Measurements from ENCODE around the gene ARSJ.
"Not testable (repeated sequence)": the region's sequence is repeated elsewhere in the genome, so short reads cannot be mapped to it uniquely, and the experiment has no call there.

ARSJ gene

GRCh38 chr4:113979148-113979904, at the start of gene ARSJ:
TSS of gene ARSJ (minus strand) at chr4:113979647. CDS start at chr4:113978834, 813 bp downstream.
- DNase-seq (ENCODE audit: low read depth in 2 of 2) = no peak

- no peak for DNase-seq (ENCODE audit: low read depth in 2 of 2)
Measured at GRCh38 chr4:114028071-114028470, 48.6 kb upstream of the ARSJ start.

- no peak for DNase-seq (ENCODE audit: low read depth in 2 of 2)
Measured at GRCh38 chr4:114027596-114027995, 48.1 kb upstream of the ARSJ start.

- DNase-seq (ENCODE audit: low read depth in 2 of 2) = no peak
Measured at GRCh38 chr4:114026447-114026846, 47.0 kb upstream of the ARSJ start.

- no peak for DNase-seq (ENCODE audit: low read depth in 2 of 2)
Measured at GRCh38 chr4:114025176-114025777, 45.8 kb upstream of the ARSJ start.

- no peak for DNase-seq (ENCODE audit: low read depth in 2 of 2)
Measured at GRCh38 chr4:114021451-114021850, 42.0 kb upstream of the ARSJ start.

GRCh38 chr4:114019969-114020358, 40.5 kb upstream of the ARSJ start:
- no peak for DNase-seq (ENCODE audit: low read depth in 2 of 2)

GRCh38 chr4:114019276-114019968, 40.0 kb upstream of the ARSJ start:
- DNase-seq (ENCODE audit: low read depth in 2 of 2) = no peak

GRCh38 chr4:114017120-114017917, 37.9 kb upstream of the ARSJ start:
- no peak for DNase-seq (ENCODE audit: low read depth in 2 of 2)

GRCh38 chr4:114015444-114015899, 36.0 kb upstream of the ARSJ start:
- no peak for DNase-seq (ENCODE audit: low read depth in 2 of 2)

- not testable (repeated sequence) for DNase-seq (ENCODE audit: low read depth in 2 of 2)
Measured at GRCh38 chr4:114013201-114013600, 33.8 kb upstream of the ARSJ start.

GRCh38 chr4:114012749-114013148, 33.3 kb upstream of the ARSJ start:
- no peak for DNase-seq (ENCODE audit: low read depth in 2 of 2)

GRCh38 chr4:114005569-114006442, 26.4 kb upstream of the ARSJ start:
- DNase-seq (ENCODE audit: low read depth in 2 of 2) = no peak

GRCh38 chr4:114004483-114005226, 25.2 kb upstream of the ARSJ start:
- DNase-seq (ENCODE audit: low read depth in 2 of 2) = peak in 1 of 2 donors; percentile 19

- DNase-seq (ENCODE audit: low read depth in 2 of 2) = no peak
Measured at GRCh38 chr4:113998531-113998930, 19.1 kb upstream of the ARSJ start.

- no peak for DNase-seq (ENCODE audit: low read depth in 2 of 2)
Measured at GRCh38 chr4:113998079-113998478, 18.6 kb upstream of the ARSJ start.

- no peak for DNase-seq (ENCODE audit: low read depth in 2 of 2)
Measured at GRCh38 chr4:113997206-113997605, 17.8 kb upstream of the ARSJ start.

- no peak for DNase-seq (ENCODE audit: low read depth in 2 of 2)
Measured at GRCh38 chr4:113996599-113997177, 17.2 kb upstream of the ARSJ start.

- DNase-seq (ENCODE audit: low read depth in 2 of 2) = no peak
Measured at GRCh38 chr4:113993887-113994286, 14.4 kb upstream of the ARSJ start.

- DNase-seq (ENCODE audit: low read depth in 2 of 2) = no peak
Measured at GRCh38 chr4:113990886-113991285, 11.4 kb upstream of the ARSJ start.
